HepG2 (cell line): ENCODE results near the gene HEMK1. TPM values are rescaled to one million over a fixed set of nuclear protein-coding genes. Genes with fewer than 3 reads are reported as not detected.

Experiments used
- ELF1 ChIP-seq: sonication (generic); formaldehyde crosslinking; IDR thresholded peaks from 2 replicates; pipeline ENCODE4 v1.4.0; 2020; ENCODE audit warnings: missing genetic modification reagents
- GMEB1 ChIP-seq: sonication (generic); formaldehyde crosslinking; IDR thresholded peaks from 2 replicates; pipeline ENCODE4 v1.5.1; 2020; ENCODE audit warnings: missing genetic modification reagents, mild to moderate bottlenecking, borderline replicate concordance
- MBNL3 ChIP-seq: fragments of 250-450 bp; sonication (Bioruptor Pico); conservative IDR thresholded peaks from 2 replicates; pipeline ENCODE4 v1.8.0; 2022; ENCODE audit warnings: mild to moderate bottlenecking, inconsistent platforms
- ZBTB40 ChIP-seq, 2 experiments: fragments of 450-650 bp in 1 of 2; sonication (generic) in 1 of 2; formaldehyde crosslinking in 1 of 2; IDR thresholded peaks; 2 replicates each; pipeline versions ENCODE4 v1.6.1 to v1.8.0; 2016 to 2022; ENCODE audit warnings: antibody characterized with exemption in 1 of 2, mild to moderate bottlenecking in 1 of 2, missing genetic modification reagents in 1 of 2
- ZMAT3 ChIP-seq: sonication (generic); formaldehyde crosslinking; conservative IDR thresholded peaks from 2 replicates; pipeline ENCODE4 v1.7.0; 2021; ENCODE audit warnings: missing genetic modification reagents
- ZNF292 ChIP-seq: sonication (generic); formaldehyde crosslinking; IDR thresholded peaks from 2 replicates; pipeline ENCODE4 v1.8.1; 2022; ENCODE audit warnings: mild to moderate bottlenecking, low read depth, missing genetic modification reagents, borderline replicate concordance
- ZNF510 ChIP-seq: sonication (generic); formaldehyde crosslinking; IDR thresholded peaks from 2 replicates; pipeline ENCODE4 v1.4.0; 2020; ENCODE audit warnings: low read depth, mild to moderate bottlenecking, missing genetic modification reagents
- ZNF687 ChIP-seq: sonication (generic); formaldehyde crosslinking; IDR thresholded peaks from 2 replicates; pipeline ENCODE4 v1.5.1; 2020; ENCODE audit warnings: mild to moderate bottlenecking, missing genetic modification reagents, moderate library complexity
- ZNF879 ChIP-seq: sonication (generic); formaldehyde crosslinking; IDR thresholded peaks from 2 replicates; pipeline ENCODE4 v1.8.1; 2023; ENCODE audit warnings: missing genetic modification reagents
- polyA plus RNA-seq, 8 experiments: library from polyadenylated mRNA; depleted of rRNA in 3 of 8; stranded (reverse) in 7 of 8; unstranded in 1 of 8; fragments of >200 nt; fragmentation: Illumina TruSeq in 4 of 8; extraction: Trizol in 4 of 8; gene quantifications; 2 replicates each; pipeline versions ENCODE4 v1.2.1 to v1.2.3, GENCODE V29; 2011 to 2016; ENCODE audit warnings: low read depth in 4 of 8, missing spikeins in 1 of 8, mixed read lengths in 1 of 8; ENCODE audit not compliant: insufficient read depth in 1 of 8
- total RNA-seq, 5 experiments: library from RNA; depleted of rRNA; stranded (reverse); fragments of >200 nt; fragmentation: Illumina TruSeq; extraction: Trizol; gene quantifications; 2 replicates each; pipeline ENCODE4 v1.2.3, GENCODE V29; 2016; ENCODE audit warnings: low read depth in 1 of 5

The HEMK1 gene
- total and polyA plus RNA-seq, 2 of the 13 experiments (the other 11 are each of a cell fraction or from before 2014, with no cell fraction given) = 9.8 to 12.6 TPM

GRCh38 chr3:50572158-50572557 lies 2.8 kb downstream of the HEMK1 start (continued):
- TF ChIP-seq ZBTB40 (IDR thresholded peaks at IDR 0.05) = no peak
- no peak for TF ChIP-seq ZBTB40 (CRISPR knock-in tag; IDR thresholded peaks at IDR 0.05)
- TF ChIP-seq GMEB1 (CRISPR knock-in tag) = no peak
- TF ChIP-seq ZNF879 (CRISPR knock-in tag) = no peak
- TF ChIP-seq ZNF292 (CRISPR knock-in tag) = no peak
- no peak for TF ChIP-seq ZNF510 (CRISPR knock-in tag)
- TF ChIP-seq ZMAT3 (CRISPR knock-in tag) = no peak
- TF ChIP-seq ELF1 (CRISPR knock-in tag) = peak; percentile 29; the same call in 1 of the 2 replicates
- TF ChIP-seq MBNL3 = no peak
- TF ChIP-seq ZNF687 (CRISPR knock-in tag) = peak; percentile 46
